Right ventricle myocardium inferior (tissue), 1 donor: Measurements from ENCODE around the gene IL4R. TPM values are rescaled to one million over a fixed set of nuclear protein-coding genes. Genes with fewer than 3 reads are reported as not detected.
"Not testable (repeated sequence)": the region's sequence is repeated elsewhere in the genome, so short reads cannot be mapped to it uniquely, and the experiment has no call there.

Experiments
- ATAC-seq: fragments of 200-7000 bp; cut with Tn5 transposase; one replicate; pipeline ENCODE4 v1.9.1; 2020; ENCODE audit warnings: mild to moderate bottlenecking, moderate library complexity
- DNase-seq: peaks from one replicate; pipeline ENCODE4 v3.0.0; 2021; ENCODE audit errors: missing footprints
- intact Hi-C: fragments of 100-400 bp; cut with DNase I; formaldehyde crosslinking; loops from one replicate; pipeline ENCODE4 v1.11.0; 2022
- total RNA-seq: library from RNA; stranded (reverse); fragmentation: NEBNext Ultra II Directional; extraction: Animal tissue kit (Norgen Biotek cat#: 25700); gene quantifications from one replicate; pipeline ENCODE4 v1.2.1, GENCODE V29; 2021
- donor health status: DM: no; HTN: yes; CAD: no; lungs with severe emphysema.

Gene IL4R
- total RNA-seq, 1 donor from 2014 or later = 11.1 TPM

DNA sequence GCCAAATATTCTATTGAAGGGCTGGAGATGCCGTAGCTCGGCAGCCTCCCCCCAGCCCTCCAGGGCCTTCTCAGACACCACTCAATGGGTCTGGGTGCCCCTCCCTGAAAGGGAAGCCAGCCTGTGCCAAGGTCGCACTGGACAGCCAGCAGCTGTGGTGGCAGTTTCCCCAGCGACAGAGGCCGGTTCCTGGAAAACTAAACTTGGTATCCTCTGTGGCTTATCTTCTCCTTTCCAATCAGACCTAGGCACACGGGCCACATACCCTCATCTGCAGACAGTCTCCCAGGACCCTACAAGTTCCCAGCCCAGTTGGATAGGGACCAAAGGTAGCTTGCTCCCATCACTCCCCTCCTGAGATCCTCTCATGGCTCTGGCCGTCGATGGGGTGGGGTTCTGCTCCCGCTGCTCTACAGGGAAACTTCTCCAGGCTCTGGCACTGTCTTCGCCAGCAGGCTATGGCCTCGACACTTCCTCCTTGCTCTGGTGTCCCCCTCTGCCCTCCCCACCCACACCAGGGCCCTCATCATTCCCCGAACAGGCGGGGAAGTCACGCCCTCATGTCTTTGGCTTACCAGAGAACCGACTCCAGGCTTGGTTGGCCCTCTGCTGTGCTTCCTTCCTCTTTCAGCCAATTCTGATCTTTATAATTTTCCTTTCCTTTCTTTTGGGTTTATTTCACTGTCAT, 69.9 kb downstream of the IL4R start:
- ATAC-seq (peak; percentile 78), DNase-seq (peak; percentile 79)
- intact Hi-C loops = no loop called here

- no peak for DNase-seq
- ATAC-seq = no peak
- intact Hi-C loops = no loop called here
Observed at GRCh38 chr16:27384425-27384824, 70.7 kb downstream of the IL4R start.

DNA sequence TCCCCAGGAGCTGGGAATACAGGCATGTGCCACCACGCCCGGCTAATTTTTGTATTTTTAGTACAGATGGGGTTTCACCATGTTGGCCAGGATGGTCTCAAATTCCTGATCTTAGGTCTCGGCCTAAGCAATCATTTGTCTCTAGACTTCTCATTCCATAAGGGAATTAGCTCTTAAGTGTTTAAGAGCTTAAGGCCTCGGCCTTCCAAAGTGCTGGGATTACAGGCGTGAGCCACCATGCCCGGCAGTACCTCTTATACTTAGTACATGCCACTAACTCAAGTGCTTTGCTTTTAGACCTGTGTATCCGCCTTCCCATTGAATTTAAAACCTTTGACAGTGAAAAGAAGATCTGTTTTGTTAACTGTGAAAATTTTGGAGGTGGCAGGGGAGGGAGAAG, 71.6 kb downstream of the IL4R start:
- DNase-seq = no peak
- no peak for ATAC-seq
- intact Hi-C loops = no loop called here

DNA sequence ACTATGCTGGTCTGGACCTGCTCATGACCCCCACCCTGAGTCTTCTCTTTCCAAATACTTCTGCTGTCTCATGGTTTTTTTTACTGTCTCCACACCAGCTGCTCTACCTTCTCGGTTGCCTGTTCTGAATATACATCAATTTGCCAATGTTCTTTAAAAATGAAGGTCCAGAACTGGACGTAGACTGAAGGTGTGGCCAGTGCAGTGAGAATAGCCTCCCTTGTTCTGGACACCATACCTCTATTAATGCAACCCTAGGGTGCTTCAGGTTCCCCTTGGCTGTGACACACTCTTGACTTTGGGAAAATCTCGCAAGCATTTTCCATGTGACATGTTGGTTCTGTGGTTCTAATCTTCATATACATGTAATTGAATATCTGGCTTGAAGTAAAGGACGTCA, 72.9 kb downstream of the IL4R start:
- intact Hi-C loops = no loop called here
- ATAC-seq (no peak), DNase-seq (no peak)

GRCh38 chr16:27387724-27388123, 74.0 kb downstream of the IL4R start:
- intact Hi-C loops = no loop called here
- ATAC-seq = no peak
- DNase-seq = no peak

- no peak for DNase-seq
- ATAC-seq = no peak
- intact Hi-C loops = no loop called here
Observed at GRCh38 chr16:27389272-27389961, 75.6 kb downstream of the IL4R start.

DNA sequence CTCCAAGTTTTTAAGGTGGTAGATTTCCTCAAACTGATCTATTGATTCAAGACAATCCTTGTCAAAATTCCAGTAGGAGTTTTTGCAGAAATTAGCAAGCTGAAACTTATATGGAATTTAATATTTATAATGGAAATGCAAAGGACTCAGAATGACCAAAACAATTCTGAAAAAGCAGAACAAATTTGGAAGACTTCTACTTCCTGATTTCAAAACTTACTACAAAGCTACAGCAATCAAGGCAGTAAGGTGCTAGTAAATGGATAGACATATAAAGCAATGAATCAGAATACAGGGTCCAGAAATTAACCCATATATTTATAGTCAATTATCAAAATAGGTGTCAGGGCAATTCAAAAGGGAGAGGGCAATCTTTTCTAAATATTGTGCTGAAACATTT, 76.4 kb downstream of the IL4R start:
- DNase-seq (no peak), ATAC-seq (no peak)
- intact Hi-C loops = no loop called here

DNA sequence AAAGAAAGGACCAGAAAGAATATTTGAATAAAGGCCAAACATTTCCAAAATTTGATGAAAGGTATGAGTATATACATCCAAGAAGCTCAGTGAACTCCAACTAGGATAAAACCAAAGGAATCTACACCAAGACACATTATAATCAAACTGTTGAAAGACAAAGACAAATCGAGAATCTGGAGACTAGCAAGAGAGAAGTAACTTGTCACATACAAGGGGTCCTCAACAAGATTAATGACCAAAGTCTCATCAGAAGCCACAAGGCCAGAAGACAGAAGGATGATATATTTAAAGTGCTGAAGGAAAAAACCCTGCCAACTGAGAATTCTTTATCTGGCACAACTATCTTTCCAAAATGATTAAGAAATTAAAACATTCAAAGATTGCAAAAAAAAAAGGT, 78.9 kb downstream of the IL4R start:
- intact Hi-C loops = no loop called here
- DNase-seq = no peak
- ATAC-seq = no peak

GRCh38 chr16:27394516-27394915, 80.7 kb downstream of the IL4R start:
- DNase-seq (no peak), ATAC-seq (no peak)
- intact Hi-C loops = no loop called here

GRCh38 chr16:27398341-27398893, 84.6 kb downstream of the IL4R start:
- intact Hi-C loops, ATAC-seq, DNase-seq: not testable (repeated sequence)

GRCh38 chr16:27398894-27399853, 85.4 kb downstream of the IL4R start:
- intact Hi-C loops = no loop called here
- no peak for DNase-seq
- no peak for ATAC-seq

- DNase-seq (no peak), ATAC-seq (no peak)
- intact Hi-C loops = no loop called here
Observed at GRCh38 chr16:27399969-27400368, 86.2 kb downstream of the IL4R start.

- intact Hi-C loops = no loop called here
- no peak for ATAC-seq
- DNase-seq = no peak
Observed at GRCh38 chr16:27400751-27401620, 87.2 kb downstream of the IL4R start.

GRCh38 chr16:27401768-27402568, 88.2 kb downstream of the IL4R start, which contains the start of gene IL21R:
Gene IL21R (plus strand): TSS chr16:27402174. CDS start chr16:27430072, 27,898 bp downstream.
- intact Hi-C loops = no loop called here
- peak; percentile 74 for ATAC-seq
- peak; percentile 89 for DNase-seq

GRCh38 chr16:27402569-27402963, 88.8 kb downstream of the IL4R start:
- ATAC-seq (no peak), DNase-seq (no peak)
- intact Hi-C loops = no loop called here

DNA sequence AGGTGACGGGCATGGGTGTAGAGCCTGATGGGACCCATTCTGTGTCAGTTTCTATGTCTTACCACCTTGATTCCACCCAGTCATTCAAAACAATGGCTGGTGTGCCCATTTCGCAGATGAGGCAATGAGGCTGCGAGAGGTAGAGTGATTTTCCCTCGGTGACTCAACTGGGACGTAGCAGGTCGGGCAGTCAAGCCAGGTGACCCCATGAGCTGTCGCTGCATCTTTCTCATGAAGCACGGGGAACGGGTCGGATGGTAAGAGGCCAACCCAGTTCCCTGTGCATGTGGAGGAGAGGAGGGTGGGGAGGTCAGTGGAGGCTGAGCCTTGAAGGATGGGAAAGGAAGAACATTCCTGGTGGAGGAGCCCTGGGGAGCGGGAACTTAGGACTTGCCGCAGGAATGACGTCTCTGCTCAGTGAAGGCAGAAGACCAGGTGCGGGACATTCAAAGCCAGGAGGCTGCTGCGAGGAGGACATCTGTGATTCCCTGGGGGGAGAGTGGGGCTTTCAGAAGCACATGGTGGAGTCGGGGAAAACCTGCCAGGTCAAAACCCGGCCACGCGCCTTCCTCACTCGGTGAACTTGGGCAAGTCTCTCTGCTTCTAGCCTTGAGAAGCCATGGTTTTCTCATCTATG, 89.3 kb downstream of the IL4R start:
- intact Hi-C loops = no loop called here
- DNase-seq = no peak
- ATAC-seq = no peak

- DNase-seq (no peak), ATAC-seq (no peak)
- intact Hi-C loops = no loop called here
Observed at GRCh38 chr16:27403601-27403992, 89.8 kb downstream of the IL4R start.
